HCT116 (cell line): ENCODE data around the gene FBXW8.

Experiments
- EZH2phosphoT487 ChIP-seq: fragments of 200-600 bp; IDR thresholded peaks from 2 replicates; pipeline ENCODE4 v1.6.1; 2018; ENCODE audit warnings: antibody characterized with exemption, borderline replicate concordance
- JUND ChIP-seq: IDR thresholded peaks from 2 replicates; pipeline ENCODE4 v1.6.1; 2012
- POLR2A ChIP-seq: IDR thresholded peaks from 2 replicates; pipeline ENCODE4 v1.7.0; 2011; ENCODE audit warnings: borderline replicate concordance; ENCODE audit not compliant: insufficient read depth, insufficient read length; ENCODE audit errors: extremely low read depth
- POLR2AphosphoS5 ChIP-seq: IDR thresholded peaks from 2 replicates; pipeline ENCODE4 v1.6.1; 2011; ENCODE audit warnings: mild to moderate bottlenecking, low read depth, low read length, moderate library complexity
- SIN3A ChIP-seq: IDR thresholded peaks from 2 replicates; pipeline ENCODE4 v1.6.1; 2012; ENCODE audit warnings: low read depth
- SP1 ChIP-seq: IDR thresholded peaks from 2 replicates; pipeline ENCODE4 v1.6.1; 2012; ENCODE audit warnings: low read depth
- YY1 ChIP-seq: IDR thresholded peaks from 2 replicates; pipeline ENCODE4 v1.6.1; 2011; ENCODE audit warnings: low read length, low read depth, moderate library complexity, mild to moderate bottlenecking; ENCODE audit not compliant: insufficient replicate concordance; ENCODE audit errors: extremely low read depth
- ZFX ChIP-seq: fragments of 450-650 bp; IDR thresholded peaks from 2 replicates; pipeline ENCODE4 v1.6.1; 2017
- TF ChIP-seq, protein P1 (sequence below), 3 experiments: fragments of 200-600 bp in 1 of 3; sonication (generic) in 1 of 3; IDR thresholded peaks in 2 of 3; conservative IDR thresholded peaks in 1 of 3; 2 replicates each; pipeline ENCODE4 v1.5.1; 2012 to 2017; ENCODE audit warnings: low read depth in 2 of 3, low read length in 2 of 3, antibody characterized with exemption in 1 of 3, borderline replicate concordance in 1 of 3, control low read depth in 1 of 3, mild to moderate bottlenecking in 1 of 3, mixed read lengths in 1 of 3, mixed run types in 1 of 3, moderate library complexity in 1 of 3; ENCODE audit not compliant: insufficient read depth in 1 of 3
- TF ChIP-seq, protein P2 (sequence below): IDR thresholded peaks from 2 replicates; pipeline ENCODE4 v1.6.1; 2012
- TF ChIP-seq, protein P3 (sequence below): IDR thresholded peaks from 2 replicates; pipeline ENCODE4 v1.6.1; 2012
- TF ChIP-seq, protein P4 (sequence below): IDR thresholded peaks from 2 replicates; pipeline ENCODE4 v1.6.1; 2011; ENCODE audit warnings: mild to moderate bottlenecking, low read length, moderate library complexity; ENCODE audit not compliant: insufficient replicate concordance; ENCODE audit errors: extremely low read depth

DNA sequence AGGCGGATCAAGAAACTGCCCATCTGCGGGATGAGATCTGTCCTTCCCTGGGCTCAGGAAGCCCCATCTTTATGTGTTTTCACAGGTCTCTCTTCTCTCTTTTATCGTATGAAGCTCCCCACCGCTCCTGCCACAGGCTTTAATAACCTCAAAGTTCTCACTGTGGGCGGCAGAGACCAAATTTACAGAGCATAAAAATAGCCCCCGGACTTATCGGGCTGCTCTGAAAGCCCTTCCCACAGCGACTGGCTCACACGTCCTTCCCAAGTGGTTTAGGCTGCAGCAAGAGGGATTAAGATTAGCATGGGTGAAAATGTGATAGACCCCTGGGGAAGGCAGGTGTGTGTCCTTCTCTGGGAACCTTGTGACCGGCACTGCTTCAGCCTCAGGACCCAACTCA is 140.6 kb downstream of the FBXW8 start:
- TF ChIP-seq YY1, result no peak
- TF ChIP-seq, protein P1, sequence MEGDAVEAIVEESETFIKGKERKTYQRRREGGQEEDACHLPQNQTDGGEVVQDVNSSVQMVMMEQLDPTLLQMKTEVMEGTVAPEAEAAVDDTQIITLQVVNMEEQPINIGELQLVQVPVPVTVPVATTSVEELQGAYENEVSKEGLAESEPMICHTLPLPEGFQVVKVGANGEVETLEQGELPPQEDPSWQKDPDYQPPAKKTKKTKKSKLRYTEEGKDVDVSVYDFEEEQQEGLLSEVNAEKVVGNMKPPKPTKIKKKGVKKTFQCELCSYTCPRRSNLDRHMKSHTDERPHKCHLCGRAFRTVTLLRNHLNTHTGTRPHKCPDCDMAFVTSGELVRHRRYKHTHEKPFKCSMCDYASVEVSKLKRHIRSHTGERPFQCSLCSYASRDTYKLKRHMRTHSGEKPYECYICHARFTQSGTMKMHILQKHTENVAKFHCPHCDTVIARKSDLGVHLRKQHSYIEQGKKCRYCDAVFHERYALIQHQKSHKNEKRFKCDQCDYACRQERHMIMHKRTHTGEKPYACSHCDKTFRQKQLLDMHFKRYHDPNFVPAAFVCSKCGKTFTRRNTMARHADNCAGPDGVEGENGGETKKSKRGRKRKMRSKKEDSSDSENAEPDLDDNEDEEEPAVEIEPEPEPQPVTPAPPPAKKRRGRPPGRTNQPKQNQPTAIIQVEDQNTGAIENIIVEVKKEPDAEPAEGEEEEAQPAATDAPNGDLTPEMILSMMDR (IDR thresholded peaks at IDR 0.05 in 2 of 3, conservative IDR thresholded peaks at IDR 0.05 in 1 of 3; ENCODE audit: borderline replicate concordance in 1 of 3, insufficient read depth in 1 of 3, low read depth in 2 of 3, low read length in 2 of 3), result no peak
- no peak for TF ChIP-seq ZFX
- TF ChIP-seq, protein P2, sequence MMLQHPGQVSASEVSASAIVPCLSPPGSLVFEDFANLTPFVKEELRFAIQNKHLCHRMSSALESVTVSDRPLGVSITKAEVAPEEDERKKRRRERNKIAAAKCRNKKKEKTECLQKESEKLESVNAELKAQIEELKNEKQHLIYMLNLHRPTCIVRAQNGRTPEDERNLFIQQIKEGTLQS, result no peak
- no peak for TF ChIP-seq POLR2AphosphoS5
- TF ChIP-seq POLR2A, result no peak
- no peak for TF ChIP-seq EZH2phosphoT487
- TF ChIP-seq SIN3A, result no peak
- TF ChIP-seq SP1, result no peak
- TF ChIP-seq JUND, result no peak
- TF ChIP-seq, protein P3, sequence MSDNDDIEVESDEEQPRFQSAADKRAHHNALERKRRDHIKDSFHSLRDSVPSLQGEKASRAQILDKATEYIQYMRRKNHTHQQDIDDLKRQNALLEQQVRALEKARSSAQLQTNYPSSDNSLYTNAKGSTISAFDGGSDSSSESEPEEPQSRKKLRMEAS, result no peak
- TF ChIP-seq, protein P4, sequence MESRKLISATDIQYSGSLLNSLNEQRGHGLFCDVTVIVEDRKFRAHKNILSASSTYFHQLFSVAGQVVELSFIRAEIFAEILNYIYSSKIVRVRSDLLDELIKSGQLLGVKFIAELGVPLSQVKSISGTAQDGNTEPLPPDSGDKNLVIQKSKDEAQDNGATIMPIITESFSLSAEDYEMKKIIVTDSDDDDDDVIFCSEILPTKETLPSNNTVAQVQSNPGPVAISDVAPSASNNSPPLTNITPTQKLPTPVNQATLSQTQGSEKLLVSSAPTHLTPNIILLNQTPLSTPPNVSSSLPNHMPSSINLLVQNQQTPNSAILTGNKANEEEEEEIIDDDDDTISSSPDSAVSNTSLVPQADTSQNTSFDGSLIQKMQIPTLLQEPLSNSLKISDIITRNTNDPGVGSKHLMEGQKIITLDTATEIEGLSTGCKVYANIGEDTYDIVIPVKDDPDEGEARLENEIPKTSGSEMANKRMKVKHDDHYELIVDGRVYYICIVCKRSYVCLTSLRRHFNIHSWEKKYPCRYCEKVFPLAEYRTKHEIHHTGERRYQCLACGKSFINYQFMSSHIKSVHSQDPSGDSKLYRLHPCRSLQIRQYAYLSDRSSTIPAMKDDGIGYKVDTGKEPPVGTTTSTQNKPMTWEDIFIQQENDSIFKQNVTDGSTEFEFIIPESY, result no peak
